Measurements from ENCODE around the gene GRAMD1A.

DNA sequence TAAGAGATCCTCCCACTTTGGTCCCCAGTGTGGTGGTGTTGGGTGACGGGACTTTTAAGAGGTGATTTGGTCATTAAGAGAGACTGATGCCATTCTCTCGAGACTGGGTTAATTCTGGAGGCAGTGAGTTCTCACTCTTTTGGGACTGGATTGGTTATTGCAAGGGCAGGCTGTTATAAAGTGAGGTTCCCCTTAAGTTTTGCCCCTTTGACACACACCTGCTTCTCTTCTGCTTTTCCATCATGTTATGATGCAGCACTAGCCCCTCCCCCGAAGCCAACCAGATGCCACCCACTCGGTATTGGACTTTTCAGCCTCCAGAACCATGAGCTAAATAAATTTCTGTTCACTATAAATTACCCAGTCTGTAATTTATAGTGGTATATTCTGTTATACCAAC is 16.3 kb upstream of the GRAMD1A start:
- TF ChIP-seq, protein P1, sequence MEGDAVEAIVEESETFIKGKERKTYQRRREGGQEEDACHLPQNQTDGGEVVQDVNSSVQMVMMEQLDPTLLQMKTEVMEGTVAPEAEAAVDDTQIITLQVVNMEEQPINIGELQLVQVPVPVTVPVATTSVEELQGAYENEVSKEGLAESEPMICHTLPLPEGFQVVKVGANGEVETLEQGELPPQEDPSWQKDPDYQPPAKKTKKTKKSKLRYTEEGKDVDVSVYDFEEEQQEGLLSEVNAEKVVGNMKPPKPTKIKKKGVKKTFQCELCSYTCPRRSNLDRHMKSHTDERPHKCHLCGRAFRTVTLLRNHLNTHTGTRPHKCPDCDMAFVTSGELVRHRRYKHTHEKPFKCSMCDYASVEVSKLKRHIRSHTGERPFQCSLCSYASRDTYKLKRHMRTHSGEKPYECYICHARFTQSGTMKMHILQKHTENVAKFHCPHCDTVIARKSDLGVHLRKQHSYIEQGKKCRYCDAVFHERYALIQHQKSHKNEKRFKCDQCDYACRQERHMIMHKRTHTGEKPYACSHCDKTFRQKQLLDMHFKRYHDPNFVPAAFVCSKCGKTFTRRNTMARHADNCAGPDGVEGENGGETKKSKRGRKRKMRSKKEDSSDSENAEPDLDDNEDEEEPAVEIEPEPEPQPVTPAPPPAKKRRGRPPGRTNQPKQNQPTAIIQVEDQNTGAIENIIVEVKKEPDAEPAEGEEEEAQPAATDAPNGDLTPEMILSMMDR (IDR thresholded peaks at IDR 0.05), result no peak
- TF ChIP-seq POLR2A (IDR thresholded peaks at IDR 0.05), result no peak

All from Peyer's patch (tissue), 4 donors.